ENCODE measurements around the gene AWAT2.
A peak's percentile ranks its signal among the peaks of the same experiment; 100 is the strongest.

The AWAT2 gene

GRCh38 chrX:70044541-70045245 is 5.0 kb downstream of the AWAT2 start:
- DNase-seq: no peak
- in situ Hi-C loops (cut with MboI; ENCODE audit: low pct_unique_long_range_greater_than_20kb, low sequenced_read_pairs): no loop called here

- in situ Hi-C loops (cut with MboI; ENCODE audit: low pct_unique_long_range_greater_than_20kb, low sequenced_read_pairs): no loop called here
- no peak for DNase-seq
These were observed 6.1 kb downstream of the AWAT2 start for GRCh38 chrX:70043685-70044084.

- no peak for DNase-seq
- in situ Hi-C loops (cut with MboI; ENCODE audit: low pct_unique_long_range_greater_than_20kb, low sequenced_read_pairs): no loop called here
These were observed 7.1 kb downstream of the AWAT2 start for GRCh38 chrX:70042399-70043371.

GRCh38 chrX:70041993-70042392 is 7.7 kb downstream of the AWAT2 start:
- in situ Hi-C loops (cut with MboI; ENCODE audit: low pct_unique_long_range_greater_than_20kb, low sequenced_read_pairs): no loop called here
- DNase-seq: no peak

- no peak for DNase-seq
- in situ Hi-C loops (cut with MboI; ENCODE audit: low pct_unique_long_range_greater_than_20kb, low sequenced_read_pairs): no loop called here
These were observed 10.0 kb downstream of the AWAT2 start for GRCh38 chrX:70039758-70040157.

GRCh38 chrX:70038951-70039350 is 10.8 kb downstream of the AWAT2 start:
- in situ Hi-C loops (cut with MboI; ENCODE audit: low pct_unique_long_range_greater_than_20kb, low sequenced_read_pairs): no loop called here
- no peak for DNase-seq

GRCh38 chrX:70038515-70038914 is 11.2 kb downstream of the AWAT2 start:
- in situ Hi-C loops (cut with MboI; ENCODE audit: low pct_unique_long_range_greater_than_20kb, low sequenced_read_pairs): no loop called here
- DNase-seq: no peak

- in situ Hi-C loops (cut with MboI; ENCODE audit: low pct_unique_long_range_greater_than_20kb, low sequenced_read_pairs): no loop called here
- DNase-seq: no peak
These were observed 15.1 kb downstream of the AWAT2 start for GRCh38 chrX:70034646-70035045.

GRCh38 chrX:70033348-70034051 is 16.2 kb downstream of the AWAT2 start:
- DNase-seq: peak; percentile 61
- in situ Hi-C loops (cut with MboI; ENCODE audit: low pct_unique_long_range_greater_than_20kb, low sequenced_read_pairs): no loop called here

GRCh38 chrX:70032792-70033191 is 16.9 kb downstream of the AWAT2 start:
- no peak for DNase-seq
- in situ Hi-C loops (cut with MboI; ENCODE audit: low pct_unique_long_range_greater_than_20kb, low sequenced_read_pairs): no loop called here

GRCh38 chrX:70030301-70030767 is 19.4 kb downstream of the AWAT2 start:
- DNase-seq: peak; percentile 66

GRCh38 chrX:70029863-70030262 is 19.9 kb downstream of the AWAT2 start:
- DNase-seq: no peak
- in situ Hi-C loops (cut with MboI; ENCODE audit: low pct_unique_long_range_greater_than_20kb, low sequenced_read_pairs): no loop called here

More at GRCh38 chrX:70030301-70030767, 19.4 kb downstream of the AWAT2 start:
- in situ Hi-C loops (cut with MboI; ENCODE audit: low pct_unique_long_range_greater_than_20kb, low sequenced_read_pairs): no loop called here

- no peak for DNase-seq
- in situ Hi-C loops (cut with MboI; ENCODE audit: low pct_unique_long_range_greater_than_20kb, low sequenced_read_pairs): no loop called here
These were observed 22.9 kb downstream of the AWAT2 start for GRCh38 chrX:70026851-70027200.

GRCh38 chrX:70026112-70026850 is 23.5 kb downstream of the AWAT2 start:
- in situ Hi-C loops (cut with MboI; ENCODE audit: low pct_unique_long_range_greater_than_20kb, low sequenced_read_pairs): no loop called here
- DNase-seq: no peak

GRCh38 chrX:70025464-70025863 is 24.3 kb downstream of the AWAT2 start:
- no peak for DNase-seq
- in situ Hi-C loops (cut with MboI; ENCODE audit: low pct_unique_long_range_greater_than_20kb, low sequenced_read_pairs): no loop called here

GRCh38 chrX:70022616-70023015 is 27.1 kb downstream of the AWAT2 start:
- in situ Hi-C loops (cut with MboI; ENCODE audit: low pct_unique_long_range_greater_than_20kb, low sequenced_read_pairs): no loop called here

GRCh38 chrX:70016513-70016912 is 33.2 kb downstream of the AWAT2 start:
- DNase-seq: no peak
- in situ Hi-C loops (cut with MboI; ENCODE audit: low pct_unique_long_range_greater_than_20kb, low sequenced_read_pairs): no loop called here

More at GRCh38 chrX:70022616-70023015, 27.1 kb downstream of the AWAT2 start:
- DNase-seq: no peak

- no peak for DNase-seq
- in situ Hi-C loops (cut with MboI; ENCODE audit: low pct_unique_long_range_greater_than_20kb, low sequenced_read_pairs): no loop called here
These were observed 36.0 kb downstream of the AWAT2 start for GRCh38 chrX:70013466-70014381.
